A549 (cell line): ENCODE results near the gene ZNF664. TPM values are rescaled to one million over a fixed set of nuclear protein-coding genes. Genes with fewer than 3 reads are reported as not detected.

ENCODE experiments used
- ATAC-seq, 2 experiments: fragments of 200-7000 bp in 1 of 2; fragments of >200 bp in 1 of 2; cut with Nextera tagmentation in 1 of 2; cut with Tn5 transposase in 1 of 2; 3 replicates each; pipeline versions ENCODE4 v1.8.0 to v1.9.1; 2018 to 2020; ENCODE audit warnings: mild to moderate bottlenecking in 1 of 2, moderate library complexity in 1 of 2
- CTCF ChIA-PET: fragments of 300-600 bp; sonication (Branson Sonifier 250); formaldehyde crosslinking; extraction: SDS; loops from one replicate; lab custom pipeline; 2021; ENCODE audit warnings: antibody characterized with exemption, inconsistent platforms; lab: Yijun Ruan, JAX
- POLR2A ChIA-PET: fragments of 350-600 bp; formaldehyde crosslinking; extraction: SDS; loops from one replicate; lab custom pipeline; 2021; ENCODE audit warnings: antibody characterized with exemption, inconsistent platforms; lab: Yijun Ruan, JAX
- DNase-seq, 2 experiments: peaks; one replicate each; pipeline versions ENCODE4 v3.0.0 to v3.0.0-alpha.2; 2011 to 2016; ENCODE audit warnings: low read depth in 1 of 2, low spot score in 1 of 2
- FAIRE-seq: peaks from 2 replicates; lab custom pipeline; 2011; peaks lifted over from hg19 to GRCh38; lab: Jason Lieb, UNC
- H3K27ac ChIP-seq, 2 experiments: fragments of >200 bp; sonication (Bioruptor Twin); formaldehyde crosslinking; 3 replicates each; pipeline ENCODE4 v1.5.1; 2016 to 2017
- H3K4me1 ChIP-seq: fragments of >200 bp; sonication (Bioruptor Twin); formaldehyde crosslinking; 3 replicates; pipeline ENCODE4 v1.6.1; 2016
- H3K4me2 ChIP-seq: fragments of >200 bp; sonication (Bioruptor Twin); formaldehyde crosslinking; 3 replicates; pipeline ENCODE4 v1.6.1; 2016
- H3K4me3 ChIP-seq: fragments of >200 bp; sonication (Bioruptor Twin); formaldehyde crosslinking; 3 replicates; pipeline ENCODE4 v1.5.1; 2016
- H3K9me3 ChIP-seq: fragments of >200 bp; sonication (Bioruptor Twin); formaldehyde crosslinking; 3 replicates; pipeline ENCODE4 v1.6.1; 2016
- BHLHE40 ChIP-seq: IDR thresholded peaks from 2 replicates; pipeline ENCODE4 v1.6.1; 2012; ENCODE audit warnings: low read depth, low read length, inconsistent platforms
- CEBPB ChIP-seq, 2 experiments: fragments of >200 bp in 1 of 2; sonication (Bioruptor Twin) in 1 of 2; formaldehyde crosslinking in 1 of 2; IDR thresholded peaks; 2 replicates each; pipeline ENCODE4 v1.6.1; 2012 to 2016
- CHD2 ChIP-seq: fragments of 150-350 bp; IDR thresholded peaks from 2 replicates; pipeline ENCODE4 v1.6.1; 2014; ENCODE audit warnings: low read length; ENCODE audit not compliant: partially characterized antibody
- EHMT2 ChIP-seq: fragments of 200-600 bp; sonication (generic); IDR thresholded peaks from 2 replicates; pipeline ENCODE4 v1.6.1; 2016; ENCODE audit warnings: antibody characterized with exemption, low read depth, mild to moderate bottlenecking, moderate library complexity
- EP300 ChIP-seq, 2 experiments: fragments of >200 bp; sonication (Bioruptor Twin); formaldehyde crosslinking; IDR thresholded peaks; 2 replicates in 1 of 2; 3 replicates in 1 of 2; pipeline ENCODE4 v1.6.1; 2016 to 2017
- FOSL2 ChIP-seq, 2 experiments: fragments of 450-650 bp in 1 of 2; fragments of >200 bp in 1 of 2; sonication (Bioruptor Twin) in 1 of 2; formaldehyde crosslinking; IDR thresholded peaks; 2 replicates each; pipeline versions ENCODE4 v1.5.0 to v1.6.1; 2016 to 2020; ENCODE audit warnings: mild to moderate bottlenecking in 1 of 2, moderate library complexity in 1 of 2
- GATA3 ChIP-seq: IDR thresholded peaks from 2 replicates; pipeline ENCODE4 v1.6.1; 2012; ENCODE audit warnings: borderline replicate concordance
- HEYL ChIP-seq: fragments of 250-450 bp; sonication (Bioruptor Pico); IDR thresholded peaks from 2 replicates; pipeline ENCODE4 v1.8.0; 2021; ENCODE audit warnings: mild to moderate bottlenecking, moderate library complexity
- HMGXB4 ChIP-seq: fragments of 250-450 bp; sonication (Bioruptor Pico); IDR thresholded peaks from 2 replicates; pipeline ENCODE4 v1.5.0; 2021; ENCODE audit warnings: mild to moderate bottlenecking, moderate library complexity, borderline replicate concordance
- JUNB ChIP-seq: fragments of >200 bp; sonication (Bioruptor Twin); formaldehyde crosslinking; IDR thresholded peaks from 2 replicates; pipeline ENCODE4 v1.6.1; 2016
- KDM1A ChIP-seq: fragments of 200-600 bp; sonication (generic); IDR thresholded peaks from 2 replicates; pipeline ENCODE4 v1.6.1; 2016; ENCODE audit warnings: low read depth, mild to moderate bottlenecking
- MAFK ChIP-seq: fragments of 450-650 bp; IDR thresholded peaks from 2 replicates; pipeline ENCODE4 v1.6.1; 2014; ENCODE audit not compliant: partially characterized antibody
- MYC ChIP-seq: IDR thresholded peaks from 2 replicates; pipeline ENCODE4 v1.6.1; 2012; ENCODE audit warnings: mild to moderate bottlenecking, inconsistent platforms, low read length, improper control_type of control experiment, borderline replicate concordance
- NR3C1 ChIP-seq: fragments of >200 bp; sonication (Bioruptor Twin); formaldehyde crosslinking; IDR thresholded peaks from 3 replicates; pipeline ENCODE4 v1.6.1; 2017
- POLR2A ChIP-seq: IDR thresholded peaks from 2 replicates; pipeline ENCODE4 v1.6.1; 2012; ENCODE audit warnings: mild to moderate bottlenecking, low read length
- POLR2AphosphoS2 ChIP-seq: conservative IDR thresholded peaks from 2 replicates; pipeline ENCODE4 v1.6.1; 2012; ENCODE audit warnings: low read length, improper control_type of control experiment, inconsistent platforms
- RAD21 ChIP-seq, 2 experiments: fragments of >200 bp in 1 of 2; sonication (Bioruptor Twin) in 1 of 2; formaldehyde crosslinking in 1 of 2; IDR thresholded peaks in 1 of 2; conservative IDR thresholded peaks in 1 of 2; 2 replicates in 1 of 2; 3 replicates in 1 of 2; pipeline ENCODE4 v1.6.1; 2012 to 2018; ENCODE audit warnings: inconsistent platforms in 1 of 2
- RARB ChIP-seq: fragments of 250-450 bp; sonication (Bioruptor Pico); IDR thresholded peaks from 2 replicates; pipeline ENCODE4 v1.8.0; 2021; ENCODE audit warnings: mild to moderate bottlenecking, moderate library complexity
- SMC3 ChIP-seq: fragments of >200 bp; sonication (Bioruptor Twin); formaldehyde crosslinking; IDR thresholded peaks from 3 replicates; pipeline ENCODE4 v1.6.1; 2018; ENCODE audit warnings: inconsistent platforms
- SREBF2 ChIP-seq: fragments of 450-650 bp; IDR thresholded peaks from 2 replicates; pipeline ENCODE4 v1.6.1; 2014; ENCODE audit warnings: mild to moderate bottlenecking, moderate library complexity
- TFCP2L1 ChIP-seq: fragments of 250-450 bp; sonication (Bioruptor Pico); IDR thresholded peaks from 2 replicates; pipeline ENCODE4 v1.5.0; 2021; ENCODE audit warnings: mild to moderate bottlenecking
- TP53 ChIP-seq: fragments of 250-450 bp; sonication (Bioruptor Pico); IDR thresholded peaks from 2 replicates; pipeline ENCODE4 v1.5.0; 2021; ENCODE audit warnings: mild to moderate bottlenecking, moderate library complexity
- ZFP36 ChIP-seq: fragments of 450-650 bp; IDR thresholded peaks from 2 replicates; pipeline ENCODE4 v1.6.1; 2014; ENCODE audit warnings: borderline replicate concordance; ENCODE audit not compliant: partially characterized antibody
- ZSCAN20 ChIP-seq: fragments of 250-450 bp; sonication (Bioruptor Pico); IDR thresholded peaks from 2 replicates; pipeline ENCODE4 v1.8.0; 2022; ENCODE audit warnings: mild to moderate bottlenecking, moderate library complexity
- WGBS: methylation state at CpG from one replicate; pipeline ENCODE4 v1.1.6; 2017; ENCODE audit errors: missing lambda C conversion rate; 5-methylcytosine and 5-hydroxymethylcytosine counted together
- polyA plus RNA-seq, 4 experiments: library from polyadenylated mRNA; depleted of rRNA in 3 of 4; stranded (reverse); fragments of >200 nt; fragmentation: RNase III in 1 of 4; extraction: RNeasy Plus Mini Kit Qiagen cat#74134 plus additional on column Dnase treatment in 1 of 4; gene quantifications; 2 replicates in 3 of 4; 3 replicates in 1 of 4; pipeline ENCODE4 v1.2.3, GENCODE V29; 2011 to 2017
- TF ChIP-seq, protein P1 (sequence below): fragments of >200 bp; sonication (Bioruptor Twin); formaldehyde crosslinking; IDR thresholded peaks from 2 replicates; pipeline ENCODE4 v1.6.1; 2016
- TF ChIP-seq, protein P2 (sequence below): fragments of >200 bp; sonication (Bioruptor Twin); formaldehyde crosslinking; IDR thresholded peaks from 3 replicates; pipeline ENCODE4 v1.6.1; 2016
- TF ChIP-seq, protein P3 (sequence below): fragments of 450-650 bp; IDR thresholded peaks from 2 replicates; pipeline ENCODE4 v1.6.1; 2014; ENCODE audit warnings: antibody characterized with exemption

Gene ZNF664
- polyA plus RNA-seq, 2 of the 4 experiments (the other 2 are of a cell fraction) = 88.3 to 112 TPM

DNA sequence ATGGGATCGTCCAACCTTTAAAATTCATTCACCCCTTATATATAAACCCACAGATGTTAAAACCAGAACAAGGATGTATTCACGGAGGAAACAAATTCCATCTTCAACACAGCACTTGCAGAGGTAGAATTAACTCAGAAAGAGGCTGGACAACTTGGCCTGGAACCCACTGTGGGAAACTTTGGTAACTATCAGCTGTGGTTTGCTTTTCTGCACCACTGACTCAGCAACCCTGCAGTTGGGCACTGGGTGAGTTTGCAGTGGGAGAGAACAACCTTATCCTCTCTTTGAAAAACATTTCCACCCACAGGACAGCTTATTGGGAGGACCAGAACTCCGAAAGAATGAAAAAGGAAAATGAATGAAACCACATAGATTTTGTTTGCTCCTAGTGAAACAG lies 66.3 kb downstream of the ZNF664 start:
- no peak for ATAC-seq

DNA sequence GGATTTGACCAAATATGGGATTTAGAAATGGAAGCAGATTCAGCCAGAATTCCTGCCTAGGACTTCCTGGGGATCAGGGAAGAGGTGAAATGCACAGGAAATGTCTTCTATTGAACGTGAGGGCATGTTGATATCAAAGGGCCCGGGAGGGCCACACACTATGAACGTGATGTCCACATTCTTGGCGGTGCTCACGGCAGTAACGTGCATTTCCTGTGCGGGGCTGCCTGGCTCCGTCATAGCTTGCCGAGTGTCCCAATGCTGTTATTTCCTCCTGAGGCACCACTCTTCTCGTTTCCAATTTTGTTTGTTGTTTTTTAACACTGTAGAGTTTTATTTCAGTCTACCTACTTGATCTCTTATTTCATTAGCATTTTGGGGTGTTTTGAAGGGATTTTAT lies 67.3 kb downstream of the ZNF664 start:
- Histone ChIP-seq H3K27ac (no peak overlapping the region), H3K9me3 (no peaks in the 10 kb centered on the region), H3K4me3 (no peak overlapping the region), H3K4me1 (no peaks in the 10 kb centered on the region), H3K4me2 (no peak overlapping the region)
- ATAC-seq (no peak), DNase-seq (no peak)
- 81% methylated on average over 10 of the region's 10 CpGs for WGBS
- CTCF ChIA-PET = interaction anchor here (0.6 to 3.0 kb wide), 5 partner anchors 9 to 727 kb away, joined by 3 to 14 read pairs (median 4); no protein-coding TSS in a partner anchor
- POLR2A ChIA-PET = no interaction called here
- TF ChIP-seq TP53 (CRISPR knock-in tag) = no peak
- TF ChIP-seq, all 56 proteins: peak for 0
- FAIRE-seq = no peak

More for the DNA sequence above, 66.3 kb downstream of the ZNF664 start:
- CTCF ChIA-PET = interaction anchor here (1.0 to 3.0 kb wide), 7 partner anchors 14 to 728 kb away, joined by 3 to 14 read pairs (median 4); no protein-coding TSS in a partner anchor
- Histone ChIP-seq H3K9me3 (no peaks in the 10 kb centered on the region), H3K4me2 (no peak overlapping the region), H3K27ac (no peak overlapping the region), H3K4me3 (no peak overlapping the region), H3K4me1 (no peaks in the 10 kb centered on the region)
- 84% methylated on average over 3 of the region's 3 CpGs for WGBS
- POLR2A ChIA-PET = no interaction called here
- no peak for TF ChIP-seq BHLHE40
- no peak for TF ChIP-seq MAFK
- TF ChIP-seq ZSCAN20 = no peak
- TF ChIP-seq HMGXB4 (CRISPR knock-in tag) = no peak
- TF ChIP-seq EHMT2 = no peak
- no peak for TF ChIP-seq RAD21 (conservative IDR thresholded peaks at IDR 0.05 in 1 of 2, IDR thresholded peaks at IDR 0.05 in 1 of 2)
- TF ChIP-seq SMC3 = no peak
- TF ChIP-seq, protein P1, sequence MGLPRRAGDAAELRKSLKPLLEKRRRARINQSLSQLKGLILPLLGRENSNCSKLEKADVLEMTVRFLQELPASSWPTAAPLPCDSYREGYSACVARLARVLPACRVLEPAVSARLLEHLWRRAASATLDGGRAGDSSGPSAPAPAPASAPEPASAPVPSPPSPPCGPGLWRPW = no peak
- TF ChIP-seq ZFP36 = no peak
- no peak for TF ChIP-seq CHD2
- TF ChIP-seq MYC = no peak
- no peak for TF ChIP-seq SREBF2
- no peak for TF ChIP-seq NR3C1
- TF ChIP-seq POLR2AphosphoS2 = no peak
- TF ChIP-seq POLR2A = no peak
- no peak for TF ChIP-seq HEYL (CRISPR knock-in tag)
- no peak for TF ChIP-seq TFCP2L1 (CRISPR knock-in tag)
- no peak for TF ChIP-seq GATA3
- no peak for FAIRE-seq
- DNase-seq = no peak

GRCh38 chr12:124040737-124041136 lies 67.7 kb downstream of the ZNF664 start:
- no peak for TF ChIP-seq ZSCAN20
- TF ChIP-seq GATA3 = no peak
- no peak for TF ChIP-seq ZFP36
- no peak for TF ChIP-seq FOSL2 (IDR thresholded peaks at IDR 0.05)
- no peak for TF ChIP-seq FOSL2 (CRISPR knock-in tag; IDR thresholded peaks at IDR 0.05)
- no peak for TF ChIP-seq MYC
- TF ChIP-seq, protein P1 = no peak
- no peak for TF ChIP-seq TFCP2L1 (CRISPR knock-in tag)
- TF ChIP-seq RAD21 (conservative IDR thresholded peaks at IDR 0.05 in 1 of 2, IDR thresholded peaks at IDR 0.05 in 1 of 2) = no peak
- no peak for TF ChIP-seq JUNB
- TF ChIP-seq SREBF2 = no peak
- no peak for TF ChIP-seq RARB
- no peak for TF ChIP-seq KDM1A
- TF ChIP-seq, protein P2, sequence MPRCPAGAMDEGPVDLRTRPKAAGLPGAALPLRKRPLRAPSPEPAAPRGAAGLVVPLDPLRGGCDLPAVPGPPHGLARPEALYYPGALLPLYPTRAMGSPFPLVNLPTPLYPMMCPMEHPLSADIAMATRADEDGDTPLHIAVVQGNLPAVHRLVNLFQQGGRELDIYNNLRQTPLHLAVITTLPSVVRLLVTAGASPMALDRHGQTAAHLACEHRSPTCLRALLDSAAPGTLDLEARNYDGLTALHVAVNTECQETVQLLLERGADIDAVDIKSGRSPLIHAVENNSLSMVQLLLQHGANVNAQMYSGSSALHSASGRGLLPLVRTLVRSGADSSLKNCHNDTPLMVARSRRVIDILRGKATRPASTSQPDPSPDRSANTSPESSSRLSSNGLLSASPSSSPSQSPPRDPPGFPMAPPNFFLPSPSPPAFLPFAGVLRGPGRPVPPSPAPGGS = no peak
- TF ChIP-seq, protein P3, sequence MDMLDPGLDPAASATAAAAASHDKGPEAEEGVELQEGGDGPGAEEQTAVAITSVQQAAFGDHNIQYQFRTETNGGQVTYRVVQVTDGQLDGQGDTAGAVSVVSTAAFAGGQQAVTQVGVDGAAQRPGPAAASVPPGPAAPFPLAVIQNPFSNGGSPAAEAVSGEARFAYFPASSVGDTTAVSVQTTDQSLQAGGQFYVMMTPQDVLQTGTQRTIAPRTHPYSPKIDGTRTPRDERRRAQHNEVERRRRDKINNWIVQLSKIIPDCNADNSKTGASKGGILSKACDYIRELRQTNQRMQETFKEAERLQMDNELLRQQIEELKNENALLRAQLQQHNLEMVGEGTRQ = no peak
- no peak for TF ChIP-seq EP300 (IDR thresholded peaks at IDR 0.05)
- no peak for TF ChIP-seq CEBPB (IDR thresholded peaks at IDR 0.05)
- Histone ChIP-seq H3K4me1 (no peaks in the 10 kb centered on the region), H3K4me2 (no peak overlapping the region), H3K9me3 (no peaks in the 10 kb centered on the region), H3K27ac (no peak overlapping the region), H3K4me3 (no peak overlapping the region)
- ATAC-seq (no peak), FAIRE-seq (no peak), DNase-seq (no peak)
- ChIA-PET POLR2A (no interaction called here), CTCF (interaction anchor here (0.6 to 3.0 kb wide), 8 partner anchors 8 to 727 kb away, joined by 3 to 14 read pairs (median 4); no protein-coding TSS in a partner anchor)
- WGBS = 80% methylated on average over 2 of the region's 2 CpGs
